ENCODE data around the gene TGFB3. TPM values are rescaled to one million over a fixed set of nuclear protein-coding genes. Genes with fewer than 3 reads are reported as not detected.
"Not testable (repeated sequence)": the region's sequence is repeated elsewhere in the genome, so short reads cannot be mapped to it uniquely, and the experiment has no call there.

TGFB3 gene
- total and polyA plus RNA-seq, 2 donors (not counting 3 experiments of a cell fraction or from before 2014, with no cell fraction given), result 5.3 to 5.4 TPM

GRCh38 chr14:76011930-76012329, 30.1 kb upstream of the TGFB3 start:
- POLR2A ChIA-PET, result no interaction called here
- dilution Hi-C loops (cut with MboI; ENCODE audit: extremely low pct_ligation_motif_present, low sequenced_read_pairs), result no loop called here
- CTCF ChIA-PET, result interaction anchor here (1.8 kb wide), 1 partner anchor 303 kb away, joined by 5 read pairs; no protein-coding TSS in a partner anchor
- no peaks in the 10 kb centered on the region for H3K79me2 ChIP-seq (ENCODE audit: control insufficient read depth, insufficient read depth, low read length)
- no peaks in the 10 kb centered on the region for H3K9me3 ChIP-seq (replicated peaks; ENCODE audit: control insufficient read depth, insufficient read depth, low read length)
- no peak for FAIRE-seq
- no peak overlapping the region for H3K4me2 ChIP-seq (ENCODE audit: insufficient read depth, low read length)
- TF ChIP-seq MYC (IDR thresholded peaks at IDR 0.05; ENCODE audit: low read depth, low read length) (no peak), POLR2A (IDR thresholded peaks at IDR 0.05; ENCODE audit: low read depth, low read length) (no peak), GATA2 (IDR thresholded peaks at IDR 0.05; ENCODE audit: insufficient read depth, insufficient read length, low read depth, low read length) (no peak), MAX (IDR thresholded peaks at IDR 0.05; ENCODE audit: insufficient read depth, insufficient read length) (no peak), FOS (IDR thresholded peaks at IDR 0.05; ENCODE audit: borderline replicate concordance, insufficient read depth, low read length) (no peak), JUN (IDR thresholded peaks at IDR 0.05; ENCODE audit: borderline replicate concordance, insufficient read depth, insufficient read length, low read depth) (no peak), EZH2 (IDR thresholded peaks at IDR 0.05; ENCODE audit: borderline replicate concordance, low read depth, low read length, severe bottlenecking) (no peak), CTCF (IDR thresholded peaks at IDR 0.05; ENCODE audit: extremely low read depth in 1 of 2, insufficient read depth in 1 of 2, low read depth in 1 of 2, low read length in 2 of 2) (no peak), POLR2AphosphoS5 (IDR thresholded peaks at IDR 0.05; ENCODE audit: insufficient read depth, low read depth, low read length) (no peak)
- H3K4me3 ChIP-seq (replicated peaks in 1 of 3; ENCODE audit: insufficient read depth in 1 of 3, low read depth in 1 of 3, low read length in 3 of 3), result no peak overlapping the region
- H3K27me3 ChIP-seq (ENCODE audit: control insufficient read depth in 2 of 2, insufficient read depth in 2 of 2, low read length in 2 of 2), result no peaks in the 10 kb centered on the region
- BruUV-seq (replicated peaks), result no TSS peak
- no peak overlapping the region for H3K27ac ChIP-seq (ENCODE audit: insufficient read depth, low read depth, low read length)
- no peaks in the 10 kb centered on the region for H4K20me1 ChIP-seq (replicated peaks; ENCODE audit: control insufficient read depth, extremely low read depth, insufficient read depth, low read length)
- intact Hi-C loops (cut with micrococcal nuclease), result no loop called here
- no peaks in the 10 kb centered on the region for H3K9me1 ChIP-seq (replicated peaks; ENCODE audit: control insufficient read depth, extremely low read depth, insufficient read depth, low read length)
- no peak for DNase-seq (ENCODE audit: low read depth, low spot score)
- no peak overlapping the region for H2AFZ ChIP-seq (ENCODE audit: low read depth, low read length)
- no peak overlapping the region for H3K9ac ChIP-seq (replicated peaks; ENCODE audit: extremely low read depth, insufficient read depth, low read length)
- no peaks in the 10 kb centered on the region for H3K4me1 ChIP-seq (ENCODE audit: control insufficient read depth, extremely low read depth, insufficient read depth, low read length)
- peaks cover 2 to 17% of the 10 kb centered on the region in 2 experiments for H3K36me3 ChIP-seq (ENCODE audit: control insufficient read depth in 2 of 2, extremely low read depth in 1 of 2, insufficient read depth in 2 of 2, low read length in 2 of 2)

GRCh38 chr14:76009627-76010026, 27.8 kb upstream of the TGFB3 start:
- H3K27me3 ChIP-seq (ENCODE audit: control insufficient read depth in 2 of 2, insufficient read depth in 2 of 2, low read length in 2 of 2); H3K9me3 ChIP-seq (replicated peaks; ENCODE audit: control insufficient read depth, insufficient read depth, low read length); H3K27ac ChIP-seq (ENCODE audit: insufficient read depth, low read depth, low read length); POLR2A ChIA-PET; H3K79me2 ChIP-seq (ENCODE audit: control insufficient read depth, insufficient read depth, low read length); H3K4me3 ChIP-seq (replicated peaks in 1 of 3; ENCODE audit: insufficient read depth in 1 of 3, low read depth in 1 of 3, low read length in 3 of 3); H4K20me1 ChIP-seq (replicated peaks; ENCODE audit: control insufficient read depth, extremely low read depth, insufficient read depth, low read length); BruUV-seq (replicated peaks); H2AFZ ChIP-seq (ENCODE audit: low read depth, low read length); H3K4me2 ChIP-seq (ENCODE audit: insufficient read depth, low read length); H3K4me1 ChIP-seq (ENCODE audit: control insufficient read depth, extremely low read depth, insufficient read depth, low read length); H3K9me1 ChIP-seq (replicated peaks; ENCODE audit: control insufficient read depth, extremely low read depth, insufficient read depth, low read length); DNase-seq (ENCODE audit: low read depth, low spot score); dilution Hi-C loops (cut with MboI; ENCODE audit: extremely low pct_ligation_motif_present, low sequenced_read_pairs); H3K9ac ChIP-seq (replicated peaks; ENCODE audit: extremely low read depth, insufficient read depth, low read length); FAIRE-seq; intact Hi-C loops (cut with micrococcal nuclease): not testable (repeated sequence)
- peaks cover 2 to 23% of the 10 kb centered on the region in 2 experiments for H3K36me3 ChIP-seq (ENCODE audit: control insufficient read depth in 2 of 2, extremely low read depth in 1 of 2, insufficient read depth in 2 of 2, low read length in 2 of 2)
- CTCF ChIA-PET, result interaction anchor here (1.8 kb wide), 1 partner anchor 301 kb away, joined by 8 read pairs; no protein-coding TSS in a partner anchor
